Urothelium cell line (cell line): ENCODE results near the gene SGF29.
"Not testable (repeated sequence)": the region's sequence is repeated elsewhere in the genome, so short reads cannot be mapped to it uniquely, and the experiment has no call there.

Experiments
- DNase-seq: peaks from one replicate; pipeline ENCODE4 v3.0.0; 2011; ENCODE audit warnings: low spot score, mixed read lengths
- FAIRE-seq: peaks from 2 replicates; lab custom pipeline; 2011; peaks lifted over from hg19 to GRCh38; lab: Jason Lieb, UNC

The SGF29 gene

GRCh38 chr16:28553776-28554633 lies at the start of gene SGF29:
SGF29 (plus strand) TSS chr16:28553920; CDS start chr16:28581070, 27,150 bp downstream.
- no peak for FAIRE-seq
- peak; percentile 94 for DNase-seq

GRCh38 chr16:28504707-28505404 lies 48.9 kb upstream of the SGF29 start:
- FAIRE-seq (no peak), DNase-seq (no peak)

- FAIRE-seq (no peak), DNase-seq (no peak)
Measured at GRCh38 chr16:28505489-28506137, 48.1 kb upstream of the SGF29 start.

- FAIRE-seq (no peak), DNase-seq (no peak)
Measured at GRCh38 chr16:28511031-28511430, 42.7 kb upstream of the SGF29 start.

GRCh38 chr16:28511801-28512789 lies 41.6 kb upstream of the SGF29 start:
- no peak for DNase-seq
- FAIRE-seq: no peak

- DNase-seq (no peak), FAIRE-seq (no peak)
Measured at GRCh38 chr16:28513484-28514181, 40.1 kb upstream of the SGF29 start.

GRCh38 chr16:28514246-28514645 lies 39.5 kb upstream of the SGF29 start:
- no peak for FAIRE-seq

GRCh38 chr16:28520672-28521071 lies 33.0 kb upstream of the SGF29 start:
- DNase-seq: no peak
- FAIRE-seq: no peak

More at GRCh38 chr16:28514246-28514645, 39.5 kb upstream of the SGF29 start:
- DNase-seq: no peak

- DNase-seq: no peak
- FAIRE-seq: no peak
Measured at GRCh38 chr16:28521436-28521835, 32.3 kb upstream of the SGF29 start.

- FAIRE-seq (no peak), DNase-seq (no peak)
Measured at GRCh38 chr16:28522792-28523191, 30.9 kb upstream of the SGF29 start.

- FAIRE-seq: no peak
- no peak for DNase-seq
Measured at GRCh38 chr16:28524681-28525171, 29.0 kb upstream of the SGF29 start.

GRCh38 chr16:28526201-28527099 lies 27.3 kb upstream of the SGF29 start:
- DNase-seq: no peak
- FAIRE-seq: no peak

- not testable (repeated sequence) for DNase-seq, FAIRE-seq
Measured at GRCh38 chr16:28527100-28527785, 26.5 kb upstream of the SGF29 start.

- FAIRE-seq (no peak), DNase-seq (no peak)
Measured at GRCh38 chr16:28527985-28528384, 25.7 kb upstream of the SGF29 start.

- FAIRE-seq (no peak), DNase-seq (no peak)
Measured at GRCh38 chr16:28528463-28528867, 25.3 kb upstream of the SGF29 start.

GRCh38 chr16:28529124-28529523 lies 24.6 kb upstream of the SGF29 start:
- FAIRE-seq (no peak), DNase-seq (no peak)

- FAIRE-seq (no peak), DNase-seq (no peak)
Measured at GRCh38 chr16:28531777-28532744, 21.7 kb upstream of the SGF29 start.
